GM23338 (cell line): ENCODE results near the gene MOCS3. TPM values are rescaled to one million over a fixed set of nuclear protein-coding genes. Genes with fewer than 3 reads are reported as not detected.

Experiments used
- ATAC-seq: fragments of 200-7000 bp; cut with Tn5 transposase; 3 replicates; pipeline ENCODE4 v1.9.1; 2020
- DNase-seq: peaks from one replicate; pipeline ENCODE4 v3.0.0-alpha.2; 2015; ENCODE audit warnings: low spot score
- H2AFZ ChIP-seq: fragments of 200-600 bp; sonication (generic); 2 replicates; pipeline ENCODE4 v1.8.0; 2016; ENCODE audit warnings: antibody characterized with exemption, mild to moderate bottlenecking, moderate library complexity
- H3F3A ChIP-seq: fragments of 200-600 bp; sonication (generic); replicated peaks from 2 replicates; pipeline ENCODE4 v1.8.0; 2017; ENCODE audit warnings: antibody characterized with exemption, mixed run types, low read depth
- H3K27ac ChIP-seq: fragments of 200-600 bp; sonication (generic); 2 replicates; pipeline ENCODE4 v1.6.1; 2016; ENCODE audit warnings: low read depth
- H3K27me3 ChIP-seq: fragments of 200-600 bp; sonication (generic); 2 replicates; pipeline ENCODE4 v1.8.0; 2016; ENCODE audit warnings: mild to moderate bottlenecking, mixed run types, moderate library complexity; ENCODE audit not compliant: insufficient read depth
- H3K36me3 ChIP-seq: fragments of 200-600 bp; sonication (generic); 2 replicates; pipeline ENCODE4 v1.8.0; 2016; ENCODE audit warnings: mild to moderate bottlenecking; ENCODE audit not compliant: insufficient read depth
- H3K4me1 ChIP-seq: fragments of 200-600 bp; sonication (generic); 2 replicates; pipeline ENCODE4 v1.8.0; 2016; ENCODE audit warnings: mild to moderate bottlenecking, moderate library complexity; ENCODE audit not compliant: insufficient read depth
- H3K4me2 ChIP-seq: fragments of 200-600 bp; sonication (generic); 2 replicates; pipeline ENCODE4 v1.7.1; 2017; ENCODE audit warnings: mixed run types
- H3K4me3 ChIP-seq: fragments of 200-600 bp; sonication (generic); 2 replicates; pipeline ENCODE4 v1.6.1; 2016; ENCODE audit warnings: mixed run types
- H3K79me2 ChIP-seq: fragments of 200-600 bp; sonication (generic); replicated peaks from 2 replicates; pipeline ENCODE4 v1.8.0; 2017; ENCODE audit warnings: mild to moderate bottlenecking; ENCODE audit not compliant: insufficient read depth
- H3K9me2 ChIP-seq: fragments of 200-600 bp; sonication (generic); 2 replicates; pipeline ENCODE4 v1.8.0; 2017; ENCODE audit not compliant: insufficient read depth
- H4K20me1 ChIP-seq: fragments of 200-600 bp; sonication (generic); replicated peaks from 2 replicates; pipeline ENCODE4 v1.8.0; 2017; ENCODE audit warnings: mild to moderate bottlenecking; ENCODE audit not compliant: insufficient read depth
- H3K27ac Mint-ChIP-seq: 2 replicates; pipeline ENCODE4 v1.8.0; 2020; ENCODE audit warnings: inconsistent platforms, mild to moderate bottlenecking, moderate library complexity, mixed read lengths
- H3K27me3 Mint-ChIP-seq: 3 replicates; pipeline ENCODE4 v1.8.0; 2022; ENCODE audit warnings: low read depth, mild to moderate bottlenecking, moderate library complexity, mixed read lengths, inconsistent platforms; ENCODE audit not compliant: insufficient read depth, poor library complexity
- H3K36me3 Mint-ChIP-seq: 3 replicates; pipeline ENCODE4 v1.8.0; 2021; ENCODE audit warnings: low read depth, mild to moderate bottlenecking, inconsistent platforms, moderate library complexity, mixed read lengths
- H3K4me1 Mint-ChIP-seq: 3 replicates; pipeline ENCODE4 v1.8.0; 2020; ENCODE audit warnings: mild to moderate bottlenecking, inconsistent platforms, mixed read lengths
- H3K4me3 Mint-ChIP-seq: 3 replicates; pipeline ENCODE4 v1.8.0; 2021; ENCODE audit warnings: moderate library complexity, mild to moderate bottlenecking, inconsistent platforms, mixed read lengths
- H3K9me3 Mint-ChIP-seq: 3 replicates; pipeline ENCODE4 v1.8.0; 2020; ENCODE audit warnings: moderate library complexity, mild to moderate bottlenecking, inconsistent platforms, mixed read lengths
- CREB1 ChIP-seq: fragments of 250-450 bp; sonication (Bioruptor Pico); IDR thresholded peaks from 2 replicates; pipeline ENCODE4 v1.5.0; 2020; ENCODE audit warnings: low read depth, mild to moderate bottlenecking, moderate library complexity
- EZH2 ChIP-seq: fragments of 200-600 bp; sonication (generic); IDR thresholded peaks from one replicate; pipeline ENCODE4 v1.8.0; 2017; ENCODE audit warnings: antibody characterized with exemption, mild to moderate bottlenecking, low read depth; ENCODE audit not compliant: unreplicated experiment
- EZH2phosphoT487 ChIP-seq: fragments of 200-600 bp; sonication (generic); IDR thresholded peaks from one replicate; pipeline ENCODE4 v1.8.1; 2018; ENCODE audit warnings: antibody characterized with exemption; ENCODE audit not compliant: unreplicated experiment
- JUNB ChIP-seq: IDR thresholded peaks from one replicate; pipeline ENCODE4 v1.6.1; 2016; ENCODE audit warnings: antibody characterized with exemption; ENCODE audit not compliant: unreplicated experiment
- NANOG ChIP-seq: IDR thresholded peaks from 2 replicates; pipeline ENCODE4 v1.6.1; 2016; ENCODE audit warnings: antibody characterized with exemption, borderline replicate concordance
- POLR2AphosphoS5 ChIP-seq: IDR thresholded peaks from 2 replicates; pipeline ENCODE4 v1.6.1; 2016; ENCODE audit warnings: antibody characterized with exemption, low read depth
- STAT1 ChIP-seq: IDR thresholded peaks from one replicate; pipeline ENCODE4 v1.6.1; 2016; ENCODE audit warnings: antibody characterized with exemption; ENCODE audit not compliant: unreplicated experiment
- ZNF114 ChIP-seq: fragments of 250-450 bp; sonication (Bioruptor Pico); IDR thresholded peaks from 2 replicates; pipeline ENCODE4 v1.5.0; 2020; ENCODE audit warnings: mild to moderate bottlenecking, moderate library complexity
- ZNF331 ChIP-seq: fragments of 250-450 bp; sonication (Bioruptor Pico); IDR thresholded peaks from 2 replicates; pipeline ENCODE4 v1.5.0; 2020; ENCODE audit warnings: low read depth, mild to moderate bottlenecking, moderate library complexity
- polyA plus RNA-seq: library from polyadenylated mRNA; unstranded; fragments of >200 nt; fragmentation: Nextera tagmentation; extraction: Ambion mirVana; gene quantifications from 2 replicates; pipeline ENCODE4 v1.2.1, GENCODE V29; 2016
- total RNA-seq: library from RNA; depleted of rRNA; stranded (reverse); fragments of >200 nt; shearing (Covaris generic); gene quantifications from 2 replicates; pipeline ENCODE4 v1.2.3, GENCODE V29; 2014
- TF ChIP-seq, protein P1 (sequence below): IDR thresholded peaks from 2 replicates; pipeline ENCODE4 v1.6.1; 2016; ENCODE audit warnings: antibody characterized with exemption
- TF ChIP-seq, protein P2 (sequence below): IDR thresholded peaks from one replicate; pipeline ENCODE4 v1.6.1; 2018; ENCODE audit warnings: antibody characterized with exemption; ENCODE audit not compliant: unreplicated experiment
- TF ChIP-seq, protein P3 (sequence below), 2 experiments: fragments of 200-600 bp in 1 of 2; sonication (generic) in 1 of 2; conservative IDR thresholded peaks; 2 replicates each; pipeline versions ENCODE4 v1.5.1 to v1.6.1; 2016 to 2017; ENCODE audit warnings: antibody characterized with exemption in 2 of 2, low read depth in 2 of 2, mild to moderate bottlenecking in 2 of 2, moderate library complexity in 1 of 2
- TF ChIP-seq, protein P4 (sequence below): fragments of 250-450 bp; sonication (Bioruptor Pico); IDR thresholded peaks from 2 replicates; pipeline ENCODE4 v1.5.0; 2020; ENCODE audit warnings: mild to moderate bottlenecking, moderate library complexity

Gene MOCS3
- total and polyA plus RNA-seq, 2 experiments from 2014 or later, result 2.2 to 9.1 TPM

DNA sequence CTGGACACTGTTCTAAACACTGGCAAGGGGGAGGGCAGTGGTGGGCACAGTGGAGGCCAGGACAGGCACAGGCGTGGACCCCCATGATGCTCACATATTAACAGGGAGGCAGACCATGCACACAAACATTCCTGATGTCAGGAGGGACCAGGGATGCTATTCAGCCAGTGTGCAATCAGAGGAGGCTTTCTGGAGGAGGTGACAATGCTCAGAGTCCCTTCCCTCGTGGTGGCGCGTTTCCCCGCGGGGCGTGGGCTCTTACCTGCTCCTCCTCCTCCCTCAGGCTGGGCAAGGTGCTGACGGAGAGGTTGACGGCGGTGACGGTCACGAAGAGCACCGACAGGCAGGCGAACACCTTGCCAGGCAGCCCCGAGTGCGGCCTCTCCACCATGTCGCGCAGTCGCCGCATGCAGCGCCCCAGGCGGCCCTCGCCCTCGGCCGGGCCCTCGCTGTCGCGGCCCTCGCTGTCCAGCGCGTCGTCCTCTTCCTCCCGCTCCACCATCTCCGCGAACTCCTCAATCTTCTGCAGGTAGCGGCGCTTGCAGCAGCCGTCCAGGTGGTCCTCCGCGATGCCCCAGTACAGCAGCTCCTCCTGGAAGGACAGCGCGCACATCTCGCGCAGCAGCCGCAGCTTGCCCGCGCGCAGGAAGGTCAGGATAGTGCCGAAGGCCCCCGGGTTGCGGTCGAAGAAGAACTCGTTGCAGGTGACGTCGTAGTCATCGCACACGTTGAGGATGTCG, 50.9 kb downstream of the MOCS3 start:
- H3K27me3 ChIP-seq, result no peaks in the 10 kb centered on the region
- no peaks in the 10 kb centered on the region for H3K36me3 ChIP-seq
- H3K4me3 Mint-ChIP-seq, result no peak overlapping the region
- H3K79me2 ChIP-seq, result no peaks in the 10 kb centered on the region
- H3K36me3 Mint-ChIP-seq, result peaks cover 11% of the 10 kb centered on the region; the same call in 2 of the 3 replicates
- no peak overlapping the region for H3K4me2 ChIP-seq
- TF ChIP-seq ZNF331 (no peak), POLR2AphosphoS5 (no peak), STAT1 (no peak), EZH2phosphoT487 (no peak), EZH2 (no peak), NANOG (no peak), JUNB (no peak), ZNF114 (CRISPR knock-in tag) (no peak), CREB1 (CRISPR knock-in tag) (no peak)
- TF ChIP-seq, protein P1, sequence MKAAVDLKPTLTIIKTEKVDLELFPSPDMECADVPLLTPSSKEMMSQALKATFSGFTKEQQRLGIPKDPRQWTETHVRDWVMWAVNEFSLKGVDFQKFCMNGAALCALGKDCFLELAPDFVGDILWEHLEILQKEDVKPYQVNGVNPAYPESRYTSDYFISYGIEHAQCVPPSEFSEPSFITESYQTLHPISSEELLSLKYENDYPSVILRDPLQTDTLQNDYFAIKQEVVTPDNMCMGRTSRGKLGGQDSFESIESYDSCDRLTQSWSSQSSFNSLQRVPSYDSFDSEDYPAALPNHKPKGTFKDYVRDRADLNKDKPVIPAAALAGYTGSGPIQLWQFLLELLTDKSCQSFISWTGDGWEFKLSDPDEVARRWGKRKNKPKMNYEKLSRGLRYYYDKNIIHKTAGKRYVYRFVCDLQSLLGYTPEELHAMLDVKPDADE, result no peak
- TF ChIP-seq, protein P2, sequence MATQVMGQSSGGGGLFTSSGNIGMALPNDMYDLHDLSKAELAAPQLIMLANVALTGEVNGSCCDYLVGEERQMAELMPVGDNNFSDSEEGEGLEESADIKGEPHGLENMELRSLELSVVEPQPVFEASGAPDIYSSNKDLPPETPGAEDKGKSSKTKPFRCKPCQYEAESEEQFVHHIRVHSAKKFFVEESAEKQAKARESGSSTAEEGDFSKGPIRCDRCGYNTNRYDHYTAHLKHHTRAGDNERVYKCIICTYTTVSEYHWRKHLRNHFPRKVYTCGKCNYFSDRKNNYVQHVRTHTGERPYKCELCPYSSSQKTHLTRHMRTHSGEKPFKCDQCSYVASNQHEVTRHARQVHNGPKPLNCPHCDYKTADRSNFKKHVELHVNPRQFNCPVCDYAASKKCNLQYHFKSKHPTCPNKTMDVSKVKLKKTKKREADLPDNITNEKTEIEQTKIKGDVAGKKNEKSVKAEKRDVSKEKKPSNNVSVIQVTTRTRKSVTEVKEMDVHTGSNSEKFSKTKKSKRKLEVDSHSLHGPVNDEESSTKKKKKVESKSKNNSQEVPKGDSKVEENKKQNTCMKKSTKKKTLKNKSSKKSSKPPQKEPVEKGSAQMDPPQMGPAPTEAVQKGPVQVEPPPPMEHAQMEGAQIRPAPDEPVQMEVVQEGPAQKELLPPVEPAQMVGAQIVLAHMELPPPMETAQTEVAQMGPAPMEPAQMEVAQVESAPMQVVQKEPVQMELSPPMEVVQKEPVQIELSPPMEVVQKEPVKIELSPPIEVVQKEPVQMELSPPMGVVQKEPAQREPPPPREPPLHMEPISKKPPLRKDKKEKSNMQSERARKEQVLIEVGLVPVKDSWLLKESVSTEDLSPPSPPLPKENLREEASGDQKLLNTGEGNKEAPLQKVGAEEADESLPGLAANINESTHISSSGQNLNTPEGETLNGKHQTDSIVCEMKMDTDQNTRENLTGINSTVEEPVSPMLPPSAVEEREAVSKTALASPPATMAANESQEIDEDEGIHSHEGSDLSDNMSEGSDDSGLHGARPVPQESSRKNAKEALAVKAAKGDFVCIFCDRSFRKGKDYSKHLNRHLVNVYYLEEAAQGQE, result no peak
- TF ChIP-seq, protein P3, sequence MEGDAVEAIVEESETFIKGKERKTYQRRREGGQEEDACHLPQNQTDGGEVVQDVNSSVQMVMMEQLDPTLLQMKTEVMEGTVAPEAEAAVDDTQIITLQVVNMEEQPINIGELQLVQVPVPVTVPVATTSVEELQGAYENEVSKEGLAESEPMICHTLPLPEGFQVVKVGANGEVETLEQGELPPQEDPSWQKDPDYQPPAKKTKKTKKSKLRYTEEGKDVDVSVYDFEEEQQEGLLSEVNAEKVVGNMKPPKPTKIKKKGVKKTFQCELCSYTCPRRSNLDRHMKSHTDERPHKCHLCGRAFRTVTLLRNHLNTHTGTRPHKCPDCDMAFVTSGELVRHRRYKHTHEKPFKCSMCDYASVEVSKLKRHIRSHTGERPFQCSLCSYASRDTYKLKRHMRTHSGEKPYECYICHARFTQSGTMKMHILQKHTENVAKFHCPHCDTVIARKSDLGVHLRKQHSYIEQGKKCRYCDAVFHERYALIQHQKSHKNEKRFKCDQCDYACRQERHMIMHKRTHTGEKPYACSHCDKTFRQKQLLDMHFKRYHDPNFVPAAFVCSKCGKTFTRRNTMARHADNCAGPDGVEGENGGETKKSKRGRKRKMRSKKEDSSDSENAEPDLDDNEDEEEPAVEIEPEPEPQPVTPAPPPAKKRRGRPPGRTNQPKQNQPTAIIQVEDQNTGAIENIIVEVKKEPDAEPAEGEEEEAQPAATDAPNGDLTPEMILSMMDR (conservative IDR thresholded peaks at IDR 0.05; ENCODE audit: low read depth in 2 of 2), result no peak
- TF ChIP-seq, protein P4, sequence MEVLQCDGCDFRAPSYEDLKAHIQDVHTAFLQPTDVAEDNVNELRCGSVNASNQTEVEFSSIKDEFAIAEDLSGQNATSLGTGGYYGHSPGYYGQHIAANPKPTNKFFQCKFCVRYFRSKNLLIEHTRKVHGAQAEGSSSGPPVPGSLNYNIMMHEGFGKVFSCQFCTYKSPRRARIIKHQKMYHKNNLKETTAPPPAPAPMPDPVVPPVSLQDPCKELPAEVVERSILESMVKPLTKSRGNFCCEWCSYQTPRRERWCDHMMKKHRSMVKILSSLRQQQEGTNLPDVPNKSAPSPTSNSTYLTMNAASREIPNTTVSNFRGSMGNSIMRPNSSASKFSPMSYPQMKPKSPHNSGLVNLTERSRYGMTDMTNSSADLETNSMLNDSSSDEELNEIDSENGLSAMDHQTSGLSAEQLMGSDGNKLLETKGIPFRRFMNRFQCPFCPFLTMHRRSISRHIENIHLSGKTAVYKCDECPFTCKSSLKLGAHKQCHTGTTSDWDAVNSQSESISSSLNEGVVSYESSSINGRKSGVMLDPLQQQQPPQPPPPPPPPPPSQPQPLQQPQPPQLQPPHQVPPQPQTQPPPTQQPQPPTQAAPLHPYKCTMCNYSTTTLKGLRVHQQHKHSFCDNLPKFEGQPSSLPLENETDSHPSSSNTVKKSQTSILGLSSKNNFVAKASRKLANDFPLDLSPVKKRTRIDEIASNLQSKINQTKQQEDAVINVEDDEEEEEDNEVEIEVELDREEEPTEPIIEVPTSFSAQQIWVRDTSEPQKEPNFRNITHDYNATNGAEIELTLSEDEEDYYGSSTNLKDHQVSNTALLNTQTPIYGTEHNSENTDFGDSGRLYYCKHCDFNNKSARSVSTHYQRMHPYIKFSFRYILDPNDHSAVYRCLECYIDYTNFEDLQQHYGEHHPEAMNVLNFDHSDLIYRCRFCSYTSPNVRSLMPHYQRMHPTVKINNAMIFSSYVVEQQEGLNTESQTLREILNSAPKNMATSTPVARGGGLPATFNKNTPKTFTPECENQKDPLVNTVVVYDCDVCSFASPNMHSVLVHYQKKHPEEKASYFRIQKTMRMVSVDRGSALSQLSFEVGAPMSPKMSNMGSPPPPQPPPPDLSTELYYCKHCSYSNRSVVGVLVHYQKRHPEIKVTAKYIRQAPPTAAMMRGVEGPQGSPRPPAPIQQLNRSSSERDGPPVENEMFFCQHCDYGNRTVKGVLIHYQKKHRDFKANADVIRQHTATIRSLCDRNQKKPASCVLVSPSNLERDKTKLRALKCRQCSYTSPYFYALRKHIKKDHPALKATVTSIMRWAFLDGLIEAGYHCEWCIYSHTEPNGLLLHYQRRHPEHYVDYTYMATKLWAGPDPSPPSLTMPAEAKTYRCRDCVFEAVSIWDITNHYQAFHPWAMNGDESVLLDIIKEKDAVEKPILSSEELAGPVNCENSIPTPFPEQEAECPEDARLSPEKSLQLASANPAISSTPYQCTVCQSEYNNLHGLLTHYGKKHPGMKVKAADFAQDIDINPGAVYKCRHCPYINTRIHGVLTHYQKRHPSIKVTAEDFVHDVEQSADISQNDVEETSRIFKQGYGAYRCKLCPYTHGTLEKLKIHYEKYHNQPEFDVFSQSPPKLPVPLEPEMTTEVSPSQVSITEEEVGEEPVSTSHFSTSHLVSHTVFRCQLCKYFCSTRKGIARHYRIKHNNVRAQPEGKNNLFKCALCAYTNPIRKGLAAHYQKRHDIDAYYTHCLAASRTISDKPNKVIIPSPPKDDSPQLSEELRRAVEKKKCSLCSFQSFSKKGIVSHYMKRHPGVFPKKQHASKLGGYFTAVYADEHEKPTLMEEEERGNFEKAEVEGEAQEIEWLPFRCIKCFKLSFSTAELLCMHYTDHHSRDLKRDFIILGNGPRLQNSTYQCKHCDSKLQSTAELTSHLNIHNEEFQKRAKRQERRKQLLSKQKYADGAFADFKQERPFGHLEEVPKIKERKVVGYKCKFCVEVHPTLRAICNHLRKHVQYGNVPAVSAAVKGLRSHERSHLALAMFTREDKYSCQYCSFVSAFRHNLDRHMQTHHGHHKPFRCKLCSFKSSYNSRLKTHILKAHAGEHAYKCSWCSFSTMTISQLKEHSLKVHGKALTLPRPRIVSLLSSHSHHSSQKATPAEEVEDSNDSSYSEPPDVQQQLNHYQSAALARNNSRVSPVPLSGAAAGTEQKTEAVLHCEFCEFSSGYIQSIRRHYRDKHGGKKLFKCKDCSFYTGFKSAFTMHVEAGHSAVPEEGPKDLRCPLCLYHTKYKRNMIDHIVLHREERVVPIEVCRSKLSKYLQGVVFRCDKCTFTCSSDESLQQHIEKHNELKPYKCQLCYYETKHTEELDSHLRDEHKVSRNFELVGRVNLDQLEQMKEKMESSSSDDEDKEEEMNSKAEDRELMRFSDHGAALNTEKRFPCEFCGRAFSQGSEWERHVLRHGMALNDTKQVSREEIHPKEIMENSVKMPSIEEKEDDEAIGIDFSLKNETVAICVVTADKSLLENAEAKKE, result no peak
- H3K4me1 ChIP-seq, result peaks cover 13% of the 10 kb centered on the region
- H3K4me1 Mint-ChIP-seq, result peaks cover 14% of the 10 kb centered on the region
- H3K9me3 Mint-ChIP-seq, result no peaks in the 10 kb centered on the region
- H3K27ac ChIP-seq, result no peak overlapping the region
- peaks cover 6% of the 10 kb centered on the region for H3K27me3 Mint-ChIP-seq
- H3F3A ChIP-seq, result no peaks in the 10 kb centered on the region
- no peaks in the 10 kb centered on the region for H3K9me2 ChIP-seq
- no peak for DNase-seq
- no peaks in the 10 kb centered on the region; the same call in 1 of the 2 replicates for H4K20me1 ChIP-seq
- no peak for ATAC-seq
- H2AFZ ChIP-seq, result no peak overlapping the region
- H3K27ac Mint-ChIP-seq, result no peak overlapping the region; the same call in 1 of the 2 replicates
- H3K4me3 ChIP-seq, result no peak overlapping the region
